Neural progenitor cell (in vitro differentiated cells): ENCODE data around the gene MGA. TPM values are rescaled to one million over a fixed set of nuclear protein-coding genes. Genes with fewer than 3 reads are reported as not detected.

Source experiments
- DNase-seq: peaks from one replicate; pipeline ENCODE4 v3.0.0-alpha.2; 2016; ENCODE audit warnings: low spot score
- H2AFZ ChIP-seq: fragments of 200-600 bp; sonication (generic); replicated peaks from 2 replicates; pipeline ENCODE4 v1.6.1; 2016; ENCODE audit warnings: antibody characterized with exemption
- H3F3A ChIP-seq: fragments of 200-600 bp; sonication (generic); 2 replicates; pipeline ENCODE4 v1.6.1; 2016; ENCODE audit warnings: antibody characterized with exemption, low read depth
- H3K27ac ChIP-seq: fragments of 200-600 bp; sonication (generic); 2 replicates; pipeline ENCODE4 v1.5.1; 2016; ENCODE audit warnings: mild to moderate bottlenecking
- H3K27me3 ChIP-seq: fragments of 200-600 bp; sonication (generic); 2 replicates; pipeline ENCODE4 v1.6.1; 2016; ENCODE audit warnings: mild to moderate bottlenecking, moderate library complexity
- H3K36me3 ChIP-seq: fragments of 200-600 bp; sonication (generic); 2 replicates; pipeline ENCODE4 v1.5.1; 2016
- H3K4me1 ChIP-seq: fragments of 200-600 bp; sonication (generic); 2 replicates; pipeline ENCODE4 v1.6.1; 2016; ENCODE audit warnings: mixed run types
- H3K4me2 ChIP-seq: fragments of 200-600 bp; sonication (generic); 2 replicates; pipeline ENCODE4 v1.6.1; 2016
- H3K4me3 ChIP-seq: fragments of 200-600 bp; sonication (generic); 2 replicates; pipeline ENCODE4 v1.5.1; 2016
- H3K79me2 ChIP-seq: fragments of 200-600 bp; sonication (generic); 2 replicates; pipeline ENCODE4 v1.6.1; 2016; ENCODE audit warnings: low read depth
- H3K9ac ChIP-seq: fragments of 200-600 bp; sonication (generic); 2 replicates; pipeline ENCODE4 v1.6.1; 2016
- H3K9me3 ChIP-seq: fragments of 200-600 bp; sonication (generic); 2 replicates; pipeline ENCODE4 v1.5.1; 2016; ENCODE audit warnings: low read depth
- H4K20me1 ChIP-seq: fragments of 200-600 bp; sonication (generic); 2 replicates; pipeline ENCODE4 v1.6.1; 2016; ENCODE audit warnings: low read depth
- H3K27ac Mint-ChIP-seq: 3 replicates; pipeline ENCODE4 v1.8.0; 2021; ENCODE audit warnings: mixed read lengths
- H3K27me3 Mint-ChIP-seq: 2 replicates; pipeline ENCODE4 v1.8.0; 2022; ENCODE audit warnings: low read depth, mild to moderate bottlenecking, inconsistent platforms, moderate library complexity, mixed read lengths; ENCODE audit not compliant: insufficient read depth
- H3K36me3 Mint-ChIP-seq: 3 replicates; pipeline ENCODE4 v1.8.0; 2021; ENCODE audit warnings: mixed read lengths
- H3K4me1 Mint-ChIP-seq: 3 replicates; pipeline ENCODE4 v1.8.0; 2021; ENCODE audit warnings: mixed read lengths
- H3K4me3 Mint-ChIP-seq: 3 replicates; pipeline ENCODE4 v1.8.0; 2021; ENCODE audit warnings: mild to moderate bottlenecking, moderate library complexity, mixed read lengths
- H3K9me3 Mint-ChIP-seq: 3 replicates; pipeline ENCODE4 v1.8.0; 2020; ENCODE audit warnings: mixed read lengths
- CTCF ChIP-seq: fragments of 200-600 bp; sonication (generic); IDR thresholded peaks from 2 replicates; pipeline ENCODE4 v1.5.1; 2017; ENCODE audit warnings: antibody characterized with exemption, mild to moderate bottlenecking
- EZH2 ChIP-seq: fragments of 200-600 bp; sonication (generic); IDR thresholded peaks from 2 replicates; pipeline ENCODE4 v1.6.1; 2017; ENCODE audit warnings: antibody characterized with exemption, mild to moderate bottlenecking, moderate library complexity
- EZH2phosphoT487 ChIP-seq: fragments of 200-600 bp; sonication (generic); IDR thresholded peaks from 2 replicates; pipeline ENCODE4 v1.6.1; 2017; ENCODE audit warnings: antibody characterized with exemption
- total RNA-seq: library from RNA; depleted of rRNA; stranded (reverse); fragments of >200 nt; gene quantifications from 2 replicates; pipeline ENCODE4 v1.2.3, GENCODE V29; 2015; ENCODE audit warnings: low replicate concordance

The MGA gene
- total RNA-seq, 1 donor from 2014 or later: 73.4 TPM

DNA sequence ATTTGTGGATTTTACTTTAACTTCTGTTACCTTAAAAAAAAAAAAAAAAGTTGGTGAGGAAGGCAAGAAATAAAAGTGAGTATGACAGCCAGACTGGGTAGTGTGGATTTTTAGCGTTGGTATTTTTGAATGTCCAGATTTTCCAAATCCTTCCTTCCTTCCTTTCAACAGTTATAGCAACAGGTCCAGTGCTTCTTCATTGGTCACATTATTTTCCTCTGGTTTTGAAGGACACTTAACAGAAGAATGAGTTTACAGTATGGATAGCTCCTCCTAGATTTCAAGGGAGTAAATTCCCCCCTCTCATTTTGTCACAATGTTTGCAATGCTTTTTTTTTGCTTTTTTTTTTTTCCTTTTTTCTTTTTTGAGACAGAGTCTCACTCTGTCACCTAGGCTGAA lies 120.5 kb downstream of the MGA start:
- H3K4me2 ChIP-seq: peak overlapping the region; percentile 22
- TF ChIP-seq EZH2 (no peak), CTCF (no peak), EZH2phosphoT487 (no peak)
- peaks cover 28% of the 10 kb centered on the region for H3K79me2 ChIP-seq
- no peaks in the 10 kb centered on the region for H3K36me3 ChIP-seq
- peaks cover 41% of the 10 kb centered on the region for H3K4me1 ChIP-seq
- no peak overlapping the region for H2AFZ ChIP-seq
- H4K20me1 ChIP-seq: peaks cover 5% of the 10 kb centered on the region
- H3F3A ChIP-seq: peaks cover 14% of the 10 kb centered on the region
- H3K9me3 ChIP-seq: no peaks in the 10 kb centered on the region
- H3K9ac ChIP-seq: no peak overlapping the region
- H3K27me3 ChIP-seq: no peaks in the 10 kb centered on the region
- H3K4me3 ChIP-seq: no peak overlapping the region
- no peaks in the 10 kb centered on the region for H3K9me3 Mint-ChIP-seq
- no peak overlapping the region for H3K27ac ChIP-seq
- H3K4me3 Mint-ChIP-seq: no peak overlapping the region
- H3K27me3 Mint-ChIP-seq: no peaks in the 10 kb centered on the region
- H3K4me1 Mint-ChIP-seq: peaks cover 41% of the 10 kb centered on the region
- H3K27ac Mint-ChIP-seq: no peak overlapping the region
- DNase-seq: no peak
- peaks cover 10% of the 10 kb centered on the region for H3K36me3 Mint-ChIP-seq

- no peak overlapping the region for H3K27ac Mint-ChIP-seq
- H3K27ac ChIP-seq: no peak overlapping the region
Observed at GRCh38 chr15:41782371-41783282, 122.4 kb downstream of the MGA start.

GRCh38 chr15:41783296-41783695 lies 123.1 kb downstream of the MGA start:
- H3K36me3 ChIP-seq: no peaks in the 10 kb centered on the region
- H3K9me3 ChIP-seq: no peaks in the 10 kb centered on the region
- H3K27ac ChIP-seq: no peak overlapping the region
- no peak for DNase-seq
- no peak for TF ChIP-seq EZH2
- TF ChIP-seq EZH2phosphoT487: no peak
- TF ChIP-seq CTCF: no peak
- H3K27me3 ChIP-seq: no peaks in the 10 kb centered on the region
- H2AFZ ChIP-seq: no peak overlapping the region
- Mint-ChIP-seq H3K4me1 (peaks cover 22% of the 10 kb centered on the region), H3K9me3 (no peaks in the 10 kb centered on the region), H3K4me3 (no peak overlapping the region), H3K27me3 (no peaks in the 10 kb centered on the region), H3K27ac (no peak overlapping the region), H3K36me3 (peaks cover 11% of the 10 kb centered on the region)
- H3K4me1 ChIP-seq: peaks cover 32% of the 10 kb centered on the region
- no peak overlapping the region for H3K9ac ChIP-seq
- peaks cover 23% of the 10 kb centered on the region for H3K79me2 ChIP-seq
- H3K4me2 ChIP-seq: no peak overlapping the region
- peaks cover 14% of the 10 kb centered on the region for H3F3A ChIP-seq
- H3K4me3 ChIP-seq: no peak overlapping the region
- peaks cover 5% of the 10 kb centered on the region for H4K20me1 ChIP-seq

More at GRCh38 chr15:41782371-41783282, 122.4 kb downstream of the MGA start:
- H3K9me3 ChIP-seq: no peaks in the 10 kb centered on the region
- H3K4me1 ChIP-seq: peaks cover 37% of the 10 kb centered on the region
- no peaks in the 10 kb centered on the region for H3K36me3 ChIP-seq
- peaks cover 5% of the 10 kb centered on the region for H4K20me1 ChIP-seq
- no peak overlapping the region for H2AFZ ChIP-seq
- H3F3A ChIP-seq: peaks cover 14% of the 10 kb centered on the region
- Mint-ChIP-seq H3K9me3 (no peaks in the 10 kb centered on the region), H3K27me3 (no peaks in the 10 kb centered on the region), H3K4me1 (peaks cover 28% of the 10 kb centered on the region), H3K4me3 (no peak overlapping the region), H3K36me3 (peaks cover 11% of the 10 kb centered on the region)
- TF ChIP-seq EZH2 (no peak), CTCF (no peak), EZH2phosphoT487 (no peak)
- H3K4me2 ChIP-seq: peak overlapping the region; percentile 32
- H3K9ac ChIP-seq: no peak overlapping the region
- peak; percentile 26 for DNase-seq
- no peak overlapping the region for H3K4me3 ChIP-seq
- H3K27me3 ChIP-seq: no peaks in the 10 kb centered on the region
- H3K79me2 ChIP-seq: peaks cover 28% of the 10 kb centered on the region
